T-cell (primary cell): ENCODE results near the gene MYEOV. TPM values are rescaled to one million over a fixed set of nuclear protein-coding genes. Genes with fewer than 3 reads are reported as not detected.

Experiments used
- ATAC-seq, 4 experiments: fragments of 200-7000 bp in 3 of 4; fragments of 150-1000 bp in 1 of 4; cut with Tn5 transposase; replicated peaks in 1 of 4; 1 replicate in 3 of 4; 2 replicates in 1 of 4; pipeline ENCODE4 v1.10.0; 2021; ENCODE audit warnings: moderate library complexity in 3 of 4, mild to moderate bottlenecking in 2 of 4, moderate number of reproducible peaks in 1 of 4
- CTCF ChIA-PET, 2 donors: fragments of 300-600 bp; sonication (Branson Sonifier 250); formaldehyde crosslinking; loops; one replicate each; lab custom pipeline; 2022; ENCODE audit warnings: antibody characterized with exemption in 2 of 2; lab: Charles Lee
- POLR2A ChIA-PET, 2 donors: fragments of 300-600 bp; sonication (Branson Sonifier 250); formaldehyde crosslinking; loops; one replicate each; lab custom pipeline; 2022; ENCODE audit warnings: antibody characterized with exemption in 2 of 2; lab: Charles Lee
- DNase-seq, 35 experiments: peaks; one replicate each; pipeline versions ENCODE4 v3.0.0 to v3.0.0-alpha.2; 2013 to 2023
- H3K27ac ChIP-seq: one replicate; pipeline ENCODE4 v1.5.1; 2013; ENCODE audit warnings: low read length
- H3K27me3 ChIP-seq, 2 experiments: replicated peaks in 1 of 2; 1 replicate in 1 of 2; 2 replicates in 1 of 2; pipeline versions ENCODE4 v1.6.1 to v1.7.0; 2013; ENCODE audit warnings: low read length in 1 of 2, mixed read lengths in 1 of 2; ENCODE audit not compliant: control insufficient read depth in 2 of 2, insufficient read depth in 2 of 2; ENCODE audit errors: extremely low read depth in 1 of 2
- H3K36me3 ChIP-seq, 2 donors: 1 replicate in 1 of 2; 2 replicates in 1 of 2; pipeline versions ENCODE4 v1.6.1 to v1.7.0; 2013; ENCODE audit warnings: low read length in 1 of 2; ENCODE audit not compliant: control insufficient read depth in 2 of 2, insufficient read depth in 1 of 2; ENCODE audit errors: extremely low read depth in 1 of 2
- H3K4me1 ChIP-seq, 2 experiments: 1 replicate in 1 of 2; 2 replicates in 1 of 2; pipeline versions ENCODE4 v1.6.1 to v1.7.0; 2013; ENCODE audit warnings: low read length in 2 of 2, mixed read lengths in 1 of 2; ENCODE audit not compliant: insufficient read depth in 2 of 2, control insufficient read depth in 1 of 2; ENCODE audit errors: extremely low read depth in 1 of 2
- H3K4me3 ChIP-seq, 2 donors: 1 replicate in 1 of 2; 2 replicates in 1 of 2; pipeline versions ENCODE4 v1.5.1 to v1.7.0; 2013; ENCODE audit warnings: mild to moderate bottlenecking in 2 of 2, low read length in 1 of 2, moderate library complexity in 1 of 2; ENCODE audit not compliant: control insufficient read depth in 1 of 2; ENCODE audit errors: extremely low read depth in 1 of 2
- H3K9me3 ChIP-seq: 2 replicates; pipeline ENCODE4 v1.7.0; 2013
- H3K27ac Mint-ChIP-seq, 2 donors: one replicate each; pipeline ENCODE4 v1.8.0; 2020 to 2021; ENCODE audit warnings: mild to moderate bottlenecking in 2 of 2, mixed read lengths in 2 of 2
- H3K27me3 Mint-ChIP-seq, 2 donors: one replicate each; pipeline ENCODE4 v1.8.0; 2021 to 2022; ENCODE audit warnings: mixed read lengths in 2 of 2
- H3K36me3 Mint-ChIP-seq: one replicate; pipeline ENCODE4 v1.8.0; 2021; ENCODE audit warnings: mixed read lengths
- H3K4me1 Mint-ChIP-seq, 3 donors: one replicate each; pipeline ENCODE4 v1.8.0; 2020 to 2022; ENCODE audit warnings: mixed read lengths in 3 of 3, mild to moderate bottlenecking in 1 of 3
- H3K4me3 Mint-ChIP-seq, 3 donors: one replicate each; pipeline ENCODE4 v1.8.0; 2020 to 2022; ENCODE audit warnings: mild to moderate bottlenecking in 3 of 3, mixed read lengths in 3 of 3, moderate library complexity in 3 of 3
- H3K9me3 Mint-ChIP-seq, 3 donors: one replicate each; pipeline ENCODE4 v1.8.0; 2020 to 2022; ENCODE audit warnings: mixed read lengths in 3 of 3
- WGBS: methylation state at CpG from one replicate; pipeline ENCODE4 v1.1.5; 2013; ENCODE audit warnings: missing lambda C conversion rate; ENCODE audit not compliant: insufficient coverage; 5-methylcytosine and 5-hydroxymethylcytosine counted together
- total RNA-seq, 35 experiments: library from RNA in 6 of 35; stranded (reverse) in 6 of 35; fragments of 120-200 nt in 1 of 35; gene quantifications; one replicate each; pipeline versions ENCODE4 v1.2.1 to v1.2.4 and lab custom pipeline; 2013 to 2026

Gene MYEOV
- total RNA-seq, 5 donors from 2014 or later (not counting 1 experiment from before 2014, with no cell fraction given) = 0.22 to 0.98 (median 0.50) TPM; not detected in 2

DNA sequence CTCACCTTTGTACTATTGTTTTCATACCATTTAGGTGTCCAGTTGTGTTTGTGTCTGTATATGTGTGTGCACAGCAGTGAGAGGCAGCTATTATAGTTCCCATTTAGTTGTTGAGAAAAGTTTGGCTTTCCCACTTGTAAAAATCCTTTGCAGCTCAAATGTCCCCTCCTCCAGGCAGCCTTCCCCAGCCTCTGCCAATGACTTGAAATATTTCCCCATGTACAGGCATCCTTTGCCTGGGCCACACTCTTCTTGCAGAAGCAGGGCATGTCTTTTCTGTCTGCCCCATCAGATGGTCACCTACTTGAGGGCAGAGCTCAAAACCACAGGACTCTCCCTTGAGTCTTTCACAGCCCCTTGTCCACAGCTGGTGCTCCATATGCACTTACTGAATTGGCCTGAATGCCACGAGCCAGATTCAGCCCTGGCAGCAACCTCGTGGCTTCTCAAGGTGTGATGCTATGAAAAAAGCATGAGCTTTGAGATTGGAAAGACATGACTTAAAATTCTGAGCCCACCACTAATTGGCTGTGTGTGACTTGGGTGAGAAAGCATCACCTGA lies 39.3 kb downstream of the MYEOV start:
- Histone ChIP-seq H3K4me3 (no peak overlapping the region), H3K36me3 (no peaks in the 10 kb centered on the region), H3K27me3 (peaks cover 0 to 2% of the 10 kb centered on the region in 2 experiments), H3K4me1 (peaks cover 11 to 24% of the 10 kb centered on the region in 2 experiments), H3K27ac (no peak overlapping the region), H3K9me3 (no peaks in the 10 kb centered on the region)
- Mint-ChIP-seq H3K4me1 (peaks cover 15 to 24% (median 17%) of the 10 kb centered on the region in 3 donors), H3K27me3 (no peaks in the 10 kb centered on the region), H3K27ac (no peak overlapping the region), H3K36me3 (no peaks in the 10 kb centered on the region), H3K4me3 (no peak overlapping the region), H3K9me3 (peaks cover 0 to 4% (median 0%) of the 10 kb centered on the region in 3 donors)
- CTCF ChIA-PET = no interaction called here
- POLR2A ChIA-PET = no interaction called here
- DNase-seq (peak in 2 of 35 experiments; percentile 4 to 19), ATAC-seq (no peak)
- WGBS = no CpG with 5 or more reads among the region's 2 CpGs

DNA sequence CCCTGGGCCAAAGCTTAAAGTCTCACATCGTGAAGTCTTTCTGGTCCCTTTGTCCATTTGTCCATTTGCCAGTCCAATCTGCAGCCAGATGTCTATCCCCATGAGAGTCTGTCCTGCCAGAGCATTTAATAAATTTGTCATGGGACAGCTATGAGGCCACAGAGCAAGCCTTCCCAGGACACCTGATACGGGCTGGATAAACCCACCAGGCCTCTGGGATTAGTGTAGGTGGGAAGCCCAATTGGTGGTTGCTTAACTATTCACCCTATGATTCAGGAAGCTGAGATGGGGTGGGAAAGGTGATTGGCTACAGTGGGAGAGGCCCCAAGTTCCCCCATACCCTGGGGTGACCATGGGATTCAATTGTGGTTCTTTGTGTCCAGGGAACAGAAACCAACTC lies 39.9 kb downstream of the MYEOV start:
- Histone ChIP-seq H3K4me1 (peaks cover 11 to 24% of the 10 kb centered on the region in 2 experiments), H3K27me3 (peaks cover 0 to 2% of the 10 kb centered on the region in 2 experiments), H3K4me3 (no peak overlapping the region), H3K36me3 (no peaks in the 10 kb centered on the region), H3K27ac (no peak overlapping the region), H3K9me3 (no peaks in the 10 kb centered on the region)
- H3K4me3 Mint-ChIP-seq = no peak overlapping the region
- ChIA-PET POLR2A (no interaction called here), CTCF (no interaction called here)
- no peaks in the 10 kb centered on the region for H3K36me3 Mint-ChIP-seq
- H3K27me3 Mint-ChIP-seq = no peaks in the 10 kb centered on the region
- H3K27ac Mint-ChIP-seq = no peak overlapping the region
- peak in 1 of 35 experiments; percentile 2 for DNase-seq
- peaks cover 0 to 4% (median 0%) of the 10 kb centered on the region in 3 donors for H3K9me3 Mint-ChIP-seq
- ATAC-seq = no peak
- peaks cover 21 to 29% (median 22%) of the 10 kb centered on the region in 3 donors for H3K4me1 Mint-ChIP-seq
- 89% methylated on average over 1 of the region's 2 CpGs for WGBS

GRCh38 chr11:69335007-69335780 lies 41.2 kb downstream of the MYEOV start:
- WGBS = 90% methylated on average over 9 of the region's 15 CpGs
- no peaks in the 10 kb centered on the region for H3K9me3 ChIP-seq
- no peak for ATAC-seq
- ChIA-PET CTCF (no interaction called here), POLR2A (no interaction called here)
- no peaks in the 10 kb centered on the region for H3K36me3 ChIP-seq
- H3K4me1 ChIP-seq = peaks cover 11 to 31% of the 10 kb centered on the region in 2 experiments
- peaks cover 0 to 2% of the 10 kb centered on the region in 2 experiments for H3K27me3 ChIP-seq
- H3K27ac ChIP-seq = no peak overlapping the region
- DNase-seq = no peak
- H3K36me3 Mint-ChIP-seq = peaks cover 5% of the 10 kb centered on the region
- H3K4me1 Mint-ChIP-seq = peaks cover 26 to 38% (median 31%) of the 10 kb centered on the region in 3 donors
- no peak overlapping the region for H3K4me3 Mint-ChIP-seq
- H3K4me3 ChIP-seq = no peak overlapping the region
- H3K9me3 Mint-ChIP-seq = peaks cover 0 to 9% (median 5%) of the 10 kb centered on the region in 3 donors
- H3K27ac Mint-ChIP-seq = no peak overlapping the region
- H3K27me3 Mint-ChIP-seq = no peaks in the 10 kb centered on the region

DNA sequence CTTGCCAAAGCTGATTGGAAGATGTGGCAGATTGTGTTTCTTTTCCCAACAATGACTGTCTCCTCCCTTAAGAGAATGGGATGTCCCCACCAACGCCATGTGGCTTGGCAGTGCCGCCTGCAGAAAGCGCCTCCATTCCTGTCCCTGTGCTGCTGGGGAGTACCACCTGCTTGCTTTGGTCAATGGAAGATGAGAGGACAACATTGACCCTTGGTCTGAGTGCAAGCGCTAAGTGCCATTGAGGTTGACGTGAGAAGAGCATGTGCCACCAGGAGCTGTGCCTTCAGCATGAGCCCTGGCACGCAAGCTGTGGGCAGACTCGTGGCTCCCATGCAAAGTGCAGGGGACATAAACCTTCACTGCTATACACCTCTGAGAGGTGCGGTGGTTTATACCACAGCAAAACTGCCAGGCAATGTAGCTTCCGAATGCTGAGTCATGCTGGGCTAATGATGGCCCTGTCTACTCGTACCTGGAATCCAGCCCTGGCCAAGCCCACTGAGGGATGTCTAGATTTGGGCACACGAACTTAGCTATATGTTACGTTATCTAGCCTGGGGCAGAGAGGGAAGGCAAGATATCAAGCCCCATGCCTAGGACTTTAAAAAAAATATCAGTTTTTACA lies 41.9 kb downstream of the MYEOV start:
- ChIA-PET CTCF (no interaction called here), POLR2A (no interaction called here)
- 74% methylated on average over 7 of the region's 12 CpGs for WGBS
- Mint-ChIP-seq H3K4me1 (peaks cover 26 to 38% (median 31%) of the 10 kb centered on the region in 3 donors), H3K27me3 (no peaks in the 10 kb centered on the region), H3K27ac (no peak overlapping the region), H3K36me3 (peaks cover 5% of the 10 kb centered on the region), H3K4me3 (no peak overlapping the region), H3K9me3 (peaks cover 0 to 9% (median 5%) of the 10 kb centered on the region in 3 donors)
- peak in 1 of 35 experiments; percentile 2 for DNase-seq
- Histone ChIP-seq H3K9me3 (no peaks in the 10 kb centered on the region), H3K4me3 (no peak overlapping the region), H3K4me1 (peaks cover 11 to 31% of the 10 kb centered on the region in 2 experiments), H3K36me3 (no peaks in the 10 kb centered on the region), H3K27ac (no peak overlapping the region), H3K27me3 (peaks cover 0 to 2% of the 10 kb centered on the region in 2 experiments)
- ATAC-seq = no peak

GRCh38 chr11:69337211-69337721 lies 43.3 kb downstream of the MYEOV start:
- ATAC-seq (peak; percentile 63 to 83 (median 75)), DNase-seq (peak in 24 of 35 experiments; percentile 6 to 63 (median 26))
- Mint-ChIP-seq H3K9me3 (peaks cover 0 to 5% (median 5%) of the 10 kb centered on the region in 3 donors), H3K36me3 (peaks cover 5% of the 10 kb centered on the region), H3K27me3 (no peaks in the 10 kb centered on the region), H3K27ac (peak overlapping the region; percentile 84), H3K4me1 (peaks cover 26 to 38% (median 31%) of the 10 kb centered on the region in 3 donors), H3K4me3 (peak overlapping the region; percentile 19 to 70 (median 31))
- ChIA-PET CTCF (no interaction called here), POLR2A (no interaction called here)
- Histone ChIP-seq H3K4me1 (peaks cover 11 to 31% of the 10 kb centered on the region in 2 experiments), H3K9me3 (no peaks in the 10 kb centered on the region), H3K4me3 (peak overlapping the region in 1 of 2 donors; percentile 30), H3K27me3 (peaks cover 0 to 2% of the 10 kb centered on the region in 2 experiments), H3K27ac (peak overlapping the region; percentile 61), H3K36me3 (no peaks in the 10 kb centered on the region)
- WGBS = 0% methylated on average over 5 of the region's 6 CpGs
